K562 (cell line): ENCODE results near the gene PNMA8B. TPM values are rescaled to one million over a fixed set of nuclear protein-coding genes. Genes with fewer than 3 reads are reported as not detected.

Source experiments
- ATAC-seq: fragments of 200-7000 bp; cut with Tn5 transposase; 3 replicates; pipeline ENCODE4 v1.9.1; 2020; ENCODE audit warnings: moderate library complexity
- BruUV-seq: library from RNA; stranded (reverse); fragments of 400-500 nt; replicated peaks from 2 replicates; lab custom pipeline; 2021; lab: Mats Ljungman, UMichigan
- CTCF ChIA-PET: fragments of 300-600 bp; formaldehyde crosslinking; extraction: SDS; loops from one replicate; lab custom pipeline; 2021; ENCODE audit warnings: low intra/inter-chr PET ratio; lab: Yijun Ruan, JAX
- POLR2A ChIA-PET: fragments of 300-600, 350-650 bp; sonication (Branson Sonifier 250); formaldehyde crosslinking; extraction: SDS; loops from one replicate; lab custom pipeline; 2021; ENCODE audit warnings: antibody characterized with exemption, inconsistent platforms; lab: Yijun Ruan, JAX
- DNase-seq, 4 experiments: peaks; one replicate each; pipeline versions ENCODE4 v3.0.0 to v3.0.0-alpha.2; 2011 to 2018; ENCODE audit warnings: low spot score in 3 of 4, mixed read lengths in 3 of 4; ENCODE audit errors: extremely low read depth in 1 of 4
- FAIRE-seq: peaks from 2 replicates; lab custom pipeline; 2011; peaks lifted over from hg19 to GRCh38; lab: Jason Lieb, UNC
- H2AFZ ChIP-seq: 2 replicates; pipeline ENCODE4 v1.6.0; 2011; ENCODE audit warnings: low read depth, low read length, control low read depth, inconsistent platforms
- H3K27ac ChIP-seq: fragments of 200-600 bp; 3 replicates; pipeline ENCODE4 v1.8.0; 2011; ENCODE audit warnings: low read depth, mild to moderate bottlenecking, control low read depth, inconsistent platforms, low read length, moderate library complexity, mixed read lengths; ENCODE audit errors: extremely low read depth
- H3K27me3 ChIP-seq, 2 experiments: fragments of 300-600 bp in 1 of 2; 2 replicates in 1 of 2; 3 replicates in 1 of 2; pipeline versions ENCODE4 v1.6.0 to v1.8.0; 2011; ENCODE audit warnings: inconsistent platforms in 2 of 2, low read length in 2 of 2, mild to moderate bottlenecking in 1 of 2, mixed read lengths in 1 of 2, moderate library complexity in 1 of 2; ENCODE audit not compliant: control insufficient read depth in 2 of 2, insufficient read depth in 2 of 2
- H3K36me3 ChIP-seq: fragments of 300-600 bp; 3 replicates; pipeline ENCODE4 v1.8.0; 2011; ENCODE audit warnings: mild to moderate bottlenecking, low read length, inconsistent platforms; ENCODE audit not compliant: control insufficient read depth, insufficient read depth
- H3K4me1 ChIP-seq, 2 experiments: fragments of 200-600 bp in 1 of 2; replicated peaks in 1 of 2; 2 replicates in 1 of 2; 3 replicates in 1 of 2; pipeline versions ENCODE4 v1.5.1 to v1.8.0; 2011; ENCODE audit warnings: inconsistent platforms in 2 of 2, low read length in 2 of 2, mild to moderate bottlenecking in 1 of 2, mixed read lengths in 1 of 2, moderate library complexity in 1 of 2; ENCODE audit not compliant: control insufficient read depth in 2 of 2, insufficient read depth in 2 of 2
- H3K4me2 ChIP-seq: 2 replicates; pipeline ENCODE4 v1.6.1; 2011; ENCODE audit warnings: low read length, control low read depth, inconsistent platforms, mixed read lengths; ENCODE audit not compliant: insufficient read depth
- H3K4me3 ChIP-seq: fragments of 200-600 bp; sonication (generic), shearing (Covaris generic); 2 replicates; pipeline ENCODE4 v1.5.1; 2016; ENCODE audit warnings: control low read depth, inconsistent platforms
- H3K79me2 ChIP-seq: fragments of 200-600 bp; 3 replicates; pipeline ENCODE4 v1.8.0; 2011; ENCODE audit warnings: low read length, inconsistent platforms; ENCODE audit not compliant: control insufficient read depth, insufficient read depth
- H3K9ac ChIP-seq, 2 experiments: 2 replicates each; pipeline versions ENCODE4 v1.6.0 to v1.6.1; 2011; ENCODE audit warnings: low read depth in 2 of 2, low read length in 2 of 2, control low read depth in 1 of 2, inconsistent platforms in 1 of 2, mild to moderate bottlenecking in 1 of 2, mixed read lengths in 1 of 2; ENCODE audit not compliant: insufficient read depth in 1 of 2
- H3K9me1 ChIP-seq: one replicate; pipeline ENCODE4 v1.6.0; 2011; ENCODE audit warnings: inconsistent platforms, mild to moderate bottlenecking, low read length, moderate library complexity; ENCODE audit not compliant: control insufficient read depth, insufficient read depth
- H3K9me3 ChIP-seq: replicated peaks from 2 replicates; pipeline ENCODE4 v1.5.1; 2011; ENCODE audit warnings: low read depth, low read length, inconsistent platforms; ENCODE audit not compliant: control insufficient read depth, insufficient read depth
- H4K20me1 ChIP-seq: replicated peaks from 2 replicates; pipeline ENCODE4 v1.6.1; 2011; ENCODE audit warnings: low read length, inconsistent platforms, mixed read lengths; ENCODE audit not compliant: control insufficient read depth, insufficient read depth
- HNRNPUL1 ChIP-seq: fragments of 200-400 bp; formaldehyde crosslinking; IDR thresholded peaks from 2 replicates; pipeline ENCODE4 v1.6.1; 2017; ENCODE audit warnings: low read length
- PRPF4 ChIP-seq: fragments of 200-400 bp; formaldehyde crosslinking; IDR thresholded peaks from one replicate; pipeline ENCODE4 v1.6.1; 2017; ENCODE audit warnings: low read length, low read depth, mild to moderate bottlenecking; ENCODE audit not compliant: insufficient read depth, poor library complexity, severe bottlenecking
- RFX1 ChIP-seq: fragments of 450-650 bp; IDR thresholded peaks from 2 replicates; pipeline ENCODE4 v1.6.1; 2016; ENCODE audit warnings: mild to moderate bottlenecking, moderate library complexity
- U2AF2 ChIP-seq: fragments of 200-400 bp; formaldehyde crosslinking; optimal IDR thresholded peaks from 2 replicates; pipeline ENCODE3; 2017; ENCODE audit warnings: low read depth, mild to moderate bottlenecking, low read length
- WGBS: fragments of 100-300 bp; shearing (Covaris generic); methylation state at CpG from one replicate; pipeline ENCODE4 v1.1.6; 2016; ENCODE audit warnings: low coverage, mixed read lengths; ENCODE audit not compliant: insufficient coverage; ENCODE audit errors: missing lambda C conversion rate; 5-methylcytosine and 5-hydroxymethylcytosine counted together
- in situ Hi-C: fragments of 300-500 bp; cut with MboI; formaldehyde crosslinking; loops from 4 replicates; pipeline ENCODE4 v1.15.0; 2018; ENCODE audit warnings: inconsistent platforms, mixed read lengths
- intact Hi-C: fragments of 100-400 bp; cut with micrococcal nuclease; formaldehyde crosslinking; loops from 2 replicates; pipeline ENCODE4 v1.14.2; 2022
- polyA plus RNA-seq, 8 experiments: library from polyadenylated mRNA; depleted of rRNA in 4 of 8; stranded (reverse) in 5 of 8; unstranded in 3 of 8; fragments of >200 nt; fragmentation: Nextera tagmentation in 2 of 8; fragmentation: Illumina TruSeq in 1 of 8; extraction: Ambion mirVana in 2 of 8; extraction: Trizol in 1 of 8; gene quantifications; 2 replicates each; pipeline versions ENCODE4 v1.2.1 to v1.2.3, GENCODE V29; 2011 to 2014; ENCODE audit warnings: inconsistent platforms in 1 of 8, missing spikeins in 1 of 8
- total RNA-seq, 7 experiments: library from RNA; depleted of rRNA in 6 of 7; stranded (reverse); fragments of >200 nt in 6 of 7; fragmentation: Illumina TruSeq in 2 of 7; extraction: Trizol in 2 of 7; gene quantifications; 2 replicates each; pipeline versions ENCODE4 v1.2.1 to v1.2.3, GENCODE V29; 2011 to 2021; ENCODE audit warnings: low replicate concordance in 1 of 7
- TF ChIP-seq, protein P1 (sequence below): fragments of 450-650 bp; IDR thresholded peaks from 2 replicates; pipeline ENCODE4 v1.6.1; 2016

The PNMA8B gene
- total and polyA plus RNA-seq, 9 of the 15 experiments (the other 6 are each of a cell fraction or from before 2014, with no cell fraction given): not detected

GRCh38 chr19:46472592-46472991, 23.1 kb downstream of the PNMA8B start:
- in situ Hi-C loops (no loop called here), intact Hi-C loops (no loop called here)
- Histone ChIP-seq H3K9me1 (no peaks in the 10 kb centered on the region), H3K27me3 (peaks cover 4 to 18% of the 10 kb centered on the region in 2 experiments; a peak in 4 of 5 replicates), H3K79me2 (peaks cover 12% of the 10 kb centered on the region), H3K9me3 (no peaks in the 10 kb centered on the region), H3K4me2 (no peak overlapping the region), H3K27ac (no peak overlapping the region), H3K4me1 (peaks cover 2 to 22% of the 10 kb centered on the region in 2 experiments; a peak in 3 of 5 replicates), H3K4me3 (no peak overlapping the region), H4K20me1 (no peaks in the 10 kb centered on the region), H2AFZ (peak overlapping the region; percentile 81; the same call in 1 of the 2 replicates), H3K36me3 (peaks cover 18% of the 10 kb centered on the region; the same call in 1 of the 3 replicates), H3K9ac (no peak overlapping the region)
- no TSS peak for BruUV-seq
- FAIRE-seq: no peak
- TF ChIP-seq HNRNPUL1 (no peak), RFX1 (peak; percentile 79), U2AF2 (no peak), PRPF4 (no peak)
- TF ChIP-seq, protein P1, sequence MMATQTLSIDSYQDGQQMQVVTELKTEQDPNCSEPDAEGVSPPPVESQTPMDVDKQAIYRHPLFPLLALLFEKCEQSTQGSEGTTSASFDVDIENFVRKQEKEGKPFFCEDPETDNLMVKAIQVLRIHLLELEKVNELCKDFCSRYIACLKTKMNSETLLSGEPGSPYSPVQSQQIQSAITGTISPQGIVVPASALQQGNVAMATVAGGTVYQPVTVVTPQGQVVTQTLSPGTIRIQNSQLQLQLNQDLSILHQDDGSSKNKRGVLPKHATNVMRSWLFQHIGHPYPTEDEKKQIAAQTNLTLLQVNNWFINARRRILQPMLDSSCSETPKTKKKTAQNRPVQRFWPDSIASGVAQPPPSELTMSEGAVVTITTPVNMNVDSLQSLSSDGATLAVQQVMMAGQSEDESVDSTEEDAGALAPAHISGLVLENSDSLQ: 0 out of 2 replicates have a peak, but pooled peaks have one; percentile 10
- 55% methylated on average over 4 of the region's 4 CpGs for WGBS
- ChIA-PET POLR2A (interaction anchor here (1.0 kb wide), 1 partner anchor 71 kb away, joined by 3 read pairs; no protein-coding TSS in a partner anchor), CTCF (interaction anchor here (0.6 kb wide), 1 partner anchor 83 kb away, joined by 3 read pairs; no protein-coding TSS in a partner anchor)
- DNase-seq: no peak
- ATAC-seq: no peak
